ENCODE measurements around the gene SYCP1. TPM values are rescaled to one million over a fixed set of nuclear protein-coding genes. Genes with fewer than 3 reads are reported as not detected.

The SYCP1 gene
- total and polyA plus RNA-seq, 2 of the 8 experiments (the other 6 are each of a cell fraction or from before 2014, with no cell fraction given): 0.11 to 0.26 TPM

DNA sequence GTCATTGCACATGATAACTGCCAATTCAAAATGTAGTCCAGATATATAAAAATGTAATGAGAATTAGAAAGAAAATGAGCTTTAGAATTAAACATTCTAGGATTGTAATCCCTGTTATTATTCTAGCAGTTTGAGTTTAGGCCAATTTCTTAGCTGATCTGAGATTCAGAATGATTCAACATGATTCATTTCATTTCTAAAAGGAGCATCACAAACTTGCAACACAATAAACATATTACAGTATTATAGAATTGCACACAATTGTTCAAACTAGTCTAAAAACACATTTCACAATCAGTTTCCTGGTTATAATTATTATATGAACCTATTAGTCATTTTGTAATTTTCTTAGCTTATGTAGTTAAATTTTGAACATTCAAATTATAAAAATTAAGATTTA lies 131.6 kb downstream of the SYCP1 start:
- Histone ChIP-seq H3K4me1 (replicated peaks in 1 of 4; ENCODE audit: control insufficient read depth in 3 of 4, insufficient read depth in 4 of 4, low read length in 3 of 4) (no peaks in the 10 kb centered on the region), H3K9ac (replicated peaks in 1 of 4; ENCODE audit: extremely low read depth in 1 of 4, low read depth in 3 of 4, low read length in 3 of 4) (no peak overlapping the region), H3K23me2 (ENCODE audit: low read depth, low read length) (no peaks in the 10 kb centered on the region), H2BK120ac (replicated peaks; ENCODE audit: low read depth, low read length) (no peak overlapping the region), H3K27me3 (replicated peaks in 1 of 4; ENCODE audit: control insufficient read depth in 3 of 4, extremely low read depth in 1 of 4, insufficient read depth in 3 of 4, low read length in 3 of 4) (no peaks in the 10 kb centered on the region), H2AFZ (ENCODE audit: low read length) (no peak overlapping the region), H2BK20ac (ENCODE audit: low read length) (no peak overlapping the region), H3K27ac (ENCODE audit: low read depth, low read length) (no peak overlapping the region), H2BK15ac (ENCODE audit: low read length) (no peak overlapping the region), H3K4me2 (ENCODE audit: insufficient read depth in 1 of 2, low read depth in 2 of 2, low read length in 2 of 2) (no peak overlapping the region), H3K4ac (replicated peaks; ENCODE audit: insufficient read length, low read depth, low read length) (no peak overlapping the region), H2BK12ac (ENCODE audit: low read depth, low read length) (no peak overlapping the region), H3K79me1 (ENCODE audit: low read depth, low read length) (no peaks in the 10 kb centered on the region), H3K23ac (ENCODE audit: insufficient read length) (no peak overlapping the region), H3K4me3 (ENCODE audit: extremely low read depth in 1 of 4, insufficient read depth in 2 of 4, low read depth in 3 of 4, low read length in 4 of 4) (no peak overlapping the region), H3K9me3 (ENCODE audit: insufficient read depth in 2 of 2, low read depth in 1 of 2, low read length in 1 of 2) (peaks cover 9 to 11% of the 10 kb centered on the region in 2 experiments; a peak in 2 of 4 replicates), H3K56ac (replicated peaks; ENCODE audit: insufficient read length, low read depth, low read length) (no peak overlapping the region), H2BK5ac (ENCODE audit: low read depth, low read length) (no peak overlapping the region), H4K20me1 (replicated peaks in 1 of 2; ENCODE audit: control insufficient read depth in 1 of 2, insufficient read depth in 2 of 2, low read length in 2 of 2) (no peaks in the 10 kb centered on the region), H3K18ac (ENCODE audit: extremely low read depth, low read length) (no peak overlapping the region), H3K14ac (ENCODE audit: insufficient read length) (no peak overlapping the region), H3K36me3 (ENCODE audit: control insufficient read depth in 2 of 4, insufficient read depth in 4 of 4, low read length in 3 of 4) (no peaks in the 10 kb centered on the region), H3K79me2 (ENCODE audit: control insufficient read depth in 1 of 2, insufficient read depth in 2 of 2, low read length in 2 of 2) (no peaks in the 10 kb centered on the region), H4K8ac (ENCODE audit: extremely low read depth, insufficient read depth, low read length) (no peak overlapping the region), H4K91ac (replicated peaks; ENCODE audit: insufficient read length, low read length) (no peak overlapping the region), H4K5ac (ENCODE audit: insufficient read length, low read depth, low read length) (no peak overlapping the region), H2AK5ac (ENCODE audit: low read depth, low read length) (no peak overlapping the region)
- DNase-seq (ENCODE audit: low read depth in 1 of 2, low spot score in 2 of 2) (no peak), FAIRE-seq (no peak)
- TF ChIP-seq, protein P1, sequence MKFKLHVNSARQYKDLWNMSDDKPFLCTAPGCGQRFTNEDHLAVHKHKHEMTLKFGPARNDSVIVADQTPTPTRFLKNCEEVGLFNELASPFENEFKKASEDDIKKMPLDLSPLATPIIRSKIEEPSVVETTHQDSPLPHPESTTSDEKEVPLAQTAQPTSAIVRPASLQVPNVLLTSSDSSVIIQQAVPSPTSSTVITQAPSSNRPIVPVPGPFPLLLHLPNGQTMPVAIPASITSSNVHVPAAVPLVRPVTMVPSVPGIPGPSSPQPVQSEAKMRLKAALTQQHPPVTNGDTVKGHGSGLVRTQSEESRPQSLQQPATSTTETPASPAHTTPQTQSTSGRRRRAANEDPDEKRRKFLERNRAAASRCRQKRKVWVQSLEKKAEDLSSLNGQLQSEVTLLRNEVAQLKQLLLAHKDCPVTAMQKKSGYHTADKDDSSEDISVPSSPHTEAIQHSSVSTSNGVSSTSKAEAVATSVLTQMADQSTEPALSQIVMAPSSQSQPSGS (IDR thresholded peaks at IDR 0.05; ENCODE audit: low read length): no peak
- TF ChIP-seq BACH1 (IDR thresholded peaks at IDR 0.05; ENCODE audit: low read length) (no peak), GTF2F1 (IDR thresholded peaks at IDR 0.05; ENCODE audit: borderline replicate concordance, low read depth, low read length) (no peak), TAF7 (optimal IDR thresholded peaks at IDR 0.05; ENCODE audit: borderline replicate concordance, low read depth, low read length) (no peak), SUZ12 (IDR thresholded peaks at IDR 0.05; ENCODE audit: low read length) (no peak), SP1 (IDR thresholded peaks at IDR 0.05; ENCODE audit: low read depth, low read length) (no peak), KDM5A (IDR thresholded peaks at IDR 0.05; ENCODE audit: low read length) (no peak), EGR1 (IDR thresholded peaks at IDR 0.05; ENCODE audit: borderline replicate concordance, low read depth, low read length) (no peak), CHD2 (IDR thresholded peaks at IDR 0.05; ENCODE audit: low read length) (no peak), PHF8 (conservative IDR thresholded peaks at IDR 0.05; ENCODE audit: low read depth, low read length) (no peak), CBX8 (IDR thresholded peaks at IDR 0.05; ENCODE audit: borderline replicate concordance, low read depth, low read length) (no peak), POLR2AphosphoS5 (IDR thresholded peaks at IDR 0.05; ENCODE audit: low read depth, low read length) (no peak), SP2 (IDR thresholded peaks at IDR 0.05; ENCODE audit: low read length) (no peak), CREB1 (IDR thresholded peaks at IDR 0.05) (no peak)
- CTCF ChIA-PET (ENCODE audit: partially characterized antibody): interaction anchor here (0.9 to 2.3 kb wide), 3 partner anchors 11 to 779 kb away, joined by 3 to 9 read pairs (median 6); no protein-coding TSS in a partner anchor
- POLR2A ChIA-PET (ENCODE audit: partially characterized antibody): no interaction called here
